Osteoblast (primary cell): ENCODE results near the gene RIN3. TPM values are rescaled to one million over a fixed set of nuclear protein-coding genes. Genes with fewer than 3 reads are reported as not detected.
A peak's percentile ranks its signal among the peaks of the same experiment; 100 is the strongest.

Source experiments
- DNase-seq: peaks from one replicate; pipeline ENCODE4 v3.0.0; 2011; ENCODE audit warnings: low spot score, mixed read lengths; ENCODE audit not compliant: insufficient read length; ENCODE audit errors: missing footprints
- H2AFZ ChIP-seq: 2 replicates; pipeline ENCODE4 v1.6.0; 2011; ENCODE audit warnings: mild to moderate bottlenecking, low read length
- H3K27ac ChIP-seq: 2 replicates; pipeline ENCODE4 v1.5.1; 2011; ENCODE audit warnings: mild to moderate bottlenecking, low read depth, low read length, moderate library complexity
- H3K27me3 ChIP-seq: 2 replicates; pipeline ENCODE4 v1.6.0; 2012; ENCODE audit warnings: mild to moderate bottlenecking, control low read depth, inconsistent platforms, low read length, moderate library complexity; ENCODE audit not compliant: insufficient read depth
- H3K36me3 ChIP-seq: 2 replicates; pipeline ENCODE4 v1.5.1; 2011; ENCODE audit warnings: mild to moderate bottlenecking, low read length, control low read depth, moderate library complexity; ENCODE audit not compliant: insufficient read depth
- H3K4me1 ChIP-seq: 2 replicates; pipeline ENCODE4 v1.5.1; 2011; ENCODE audit warnings: mild to moderate bottlenecking, low read length, control low read depth, moderate library complexity; ENCODE audit not compliant: insufficient read depth
- H3K4me2 ChIP-seq: 2 replicates; pipeline ENCODE4 v1.6.0; 2011; ENCODE audit warnings: mild to moderate bottlenecking, low read length; ENCODE audit not compliant: insufficient read depth
- H3K4me3 ChIP-seq: fragments of 200-600 bp; sonication (generic); 3 replicates; pipeline ENCODE4 v1.5.1; 2012; ENCODE audit warnings: mild to moderate bottlenecking, low read length, inconsistent platforms; ENCODE audit not compliant: insufficient read depth
- H3K79me2 ChIP-seq: 2 replicates; pipeline ENCODE4 v1.6.0; 2012; ENCODE audit warnings: mild to moderate bottlenecking, low read length, control low read depth, inconsistent platforms; ENCODE audit not compliant: insufficient read depth
- H3K9me3 ChIP-seq: 2 replicates; pipeline ENCODE4 v1.5.1; 2011; ENCODE audit warnings: low read depth, low read length, control low read depth
- H4K20me1 ChIP-seq: 2 replicates; pipeline ENCODE4 v1.6.0; 2012; ENCODE audit warnings: mild to moderate bottlenecking, low read length, control low read depth; ENCODE audit not compliant: insufficient read depth
- CTCF ChIP-seq: IDR thresholded peaks from 2 replicates; pipeline ENCODE4 v1.5.1; 2011; ENCODE audit warnings: mild to moderate bottlenecking, low read depth, low read length, moderate library complexity; ENCODE audit errors: extremely low read depth
- total RNA-seq: library from RNA; depleted of rRNA; stranded (reverse); fragments of >200 nt; gene quantifications from 2 replicates; pipeline ENCODE4 v1.2.3, GENCODE V29; 2012

Gene RIN3
- total RNA-seq, 1 donor = 7.6 TPM

GRCh38 chr14:92515546-92516343, 2.2 kb downstream of the RIN3 start:
- Histone ChIP-seq H3K79me2 (peaks cover 70% of the 10 kb centered on the region), H3K36me3 (no peaks in the 10 kb centered on the region), H3K27ac (no peak overlapping the region), H3K4me3 (no peak overlapping the region), H3K9me3 (no peaks in the 10 kb centered on the region), H3K4me1 (peaks cover 24% of the 10 kb centered on the region), H3K4me2 (peak overlapping the region; percentile 85), H2AFZ (no peak overlapping the region), H3K27me3 (no peaks in the 10 kb centered on the region), H4K20me1 (peaks cover 49% of the 10 kb centered on the region)
- DNase-seq = peak; percentile 79
- TF ChIP-seq CTCF = no peak

- H3K36me3 ChIP-seq = no peaks in the 10 kb centered on the region
- DNase-seq = peak; percentile 78
- no peak overlapping the region for H3K4me2 ChIP-seq
- H3K27ac ChIP-seq = no peak overlapping the region
- peaks cover 17% of the 10 kb centered on the region for H3K4me1 ChIP-seq
- no peak for TF ChIP-seq CTCF
- peaks cover 52% of the 10 kb centered on the region for H4K20me1 ChIP-seq
- no peaks in the 10 kb centered on the region for H3K9me3 ChIP-seq
- no peak overlapping the region for H3K4me3 ChIP-seq
- H3K27me3 ChIP-seq = no peaks in the 10 kb centered on the region
- H2AFZ ChIP-seq = no peak overlapping the region
- peaks cover 77% of the 10 kb centered on the region for H3K79me2 ChIP-seq
Observed at GRCh38 chr14:92516344-92516965, 2.9 kb downstream of the RIN3 start.

GRCh38 chr14:92516966-92517506, 3.5 kb downstream of the RIN3 start:
- Histone ChIP-seq H3K4me1 (peaks cover 11% of the 10 kb centered on the region), H3K9me3 (no peaks in the 10 kb centered on the region), H4K20me1 (peaks cover 57% of the 10 kb centered on the region), H3K79me2 (peaks cover 83% of the 10 kb centered on the region), H3K4me3 (no peak overlapping the region), H3K36me3 (no peaks in the 10 kb centered on the region), H2AFZ (no peak overlapping the region), H3K27ac (no peak overlapping the region), H3K27me3 (no peaks in the 10 kb centered on the region), H3K4me2 (no peak overlapping the region)
- peak; percentile 55 for DNase-seq
- no peak for TF ChIP-seq CTCF

GRCh38 chr14:92517761-92518160, 4.2 kb downstream of the RIN3 start:
- Histone ChIP-seq H3K4me3 (no peak overlapping the region), H4K20me1 (peaks cover 63% of the 10 kb centered on the region), H3K4me2 (no peak overlapping the region), H3K36me3 (no peaks in the 10 kb centered on the region), H2AFZ (no peak overlapping the region), H3K9me3 (no peaks in the 10 kb centered on the region), H3K79me2 (peaks cover 90% of the 10 kb centered on the region), H3K27ac (no peak overlapping the region), H3K4me1 (peaks cover 10% of the 10 kb centered on the region), H3K27me3 (no peaks in the 10 kb centered on the region)
- no peak for TF ChIP-seq CTCF
- DNase-seq = peak; percentile 48
